Loucy (cell line): ENCODE results near the gene MRGPRE.

ENCODE experiments used
- CTCF ChIP-seq: fragments of 200-600 bp; sonication (generic); conservative IDR thresholded peaks from 2 replicates; pipeline ENCODE4 v1.5.1; 2014; ENCODE audit warnings: mild to moderate bottlenecking, antibody characterized with exemption, low read length
- EZH2phosphoT487 ChIP-seq: fragments of 200-600 bp; IDR thresholded peaks from 2 replicates; pipeline ENCODE4 v1.6.1; 2018; ENCODE audit warnings: antibody characterized with exemption, mild to moderate bottlenecking, moderate library complexity, borderline replicate concordance

- TF ChIP-seq CTCF (no peak; the same call in 1 of the 2 replicates), EZH2phosphoT487 (no peak)
These were observed 11.5 kb downstream of the MRGPRE start for GRCh38 chr11:3220521-3221407.
